Esophagus squamous epithelium (tissue), 4 donors: ENCODE data around the gene COG5.

ENCODE experiments used
- CTCF ChIP-seq, 6 experiments: fragments of 450-650 bp in 4 of 6; fragments of 200-600 bp in 2 of 6; sonication (generic) in 2 of 6; IDR thresholded peaks; one replicate each; pipeline ENCODE4 v1.5.1; 2016 to 2019; ENCODE audit warnings: antibody characterized with exemption in 6 of 6, mild to moderate bottlenecking in 4 of 6, moderate library complexity in 4 of 6
- POLR2A ChIP-seq, 4 donors: fragments of 450-650 bp; IDR thresholded peaks; one replicate each; pipeline ENCODE4 v1.6.1; 2017; ENCODE audit warnings: antibody characterized with exemption in 4 of 4, mild to moderate bottlenecking in 4 of 4, moderate library complexity in 3 of 4

- no peak for TF ChIP-seq CTCF (IDR thresholded peaks at IDR 0.05)
- no peak for TF ChIP-seq POLR2A (IDR thresholded peaks at IDR 0.05)
These were observed 20.3 kb downstream of the COG5 start for GRCh38 chr7:107543338-107543993.
